Measurements from ENCODE around the gene MYO5A.
"Not testable (repeated sequence)": the region's sequence is repeated elsewhere in the genome, so short reads cannot be mapped to it uniquely, and the experiment has no call there.

The MYO5A gene

GRCh38 chr15:52528564-52529340 is at the start of gene MYO5A:
Gene MYO5A, minus strand, starts transcription at chr15:52528880. Its CDS starts 74 bp downstream, at chr15:52528806.
- peak; percentile 76 for DNase-seq

DNA sequence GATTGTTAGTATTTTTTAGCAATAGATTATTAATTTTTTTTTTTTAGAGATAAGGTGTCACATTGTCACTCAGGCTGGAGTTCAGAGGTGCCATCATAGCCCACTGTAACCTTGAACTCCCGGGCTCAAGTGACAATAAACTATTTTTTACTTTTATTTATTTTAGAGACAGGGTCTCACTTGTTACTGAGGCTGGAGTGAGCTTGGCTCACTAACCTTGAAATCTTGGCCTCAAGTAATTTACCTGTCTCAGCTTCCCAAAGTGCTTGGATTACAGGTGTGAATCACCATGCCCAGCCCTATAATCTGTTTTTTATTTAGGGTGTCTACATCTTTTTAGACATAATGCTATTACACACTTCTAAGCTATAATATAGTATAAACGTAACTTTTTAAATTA is 48.0 kb upstream of the MYO5A start:
- DNase-seq, result no peak

DNA sequence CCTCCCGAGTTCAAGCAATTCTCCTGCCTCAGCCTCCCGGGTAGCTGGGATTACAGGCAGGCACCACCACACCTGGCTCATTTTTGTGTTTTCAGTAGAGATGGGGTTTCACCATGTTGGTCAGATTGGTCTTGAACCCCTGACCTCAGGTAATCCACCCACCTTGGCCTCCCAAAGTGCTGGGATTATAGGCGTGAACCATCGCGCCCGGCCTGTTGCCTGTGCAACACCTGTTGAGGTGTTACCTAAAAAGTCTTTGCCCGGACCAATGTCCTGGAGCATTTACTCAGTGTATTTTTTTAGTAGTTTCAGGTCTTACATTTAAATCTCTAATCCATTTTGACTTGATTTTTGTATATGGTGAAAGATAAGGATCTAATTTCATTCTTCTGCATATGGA is 46.9 kb upstream of the MYO5A start:
- not testable (repeated sequence) for DNase-seq

DNA sequence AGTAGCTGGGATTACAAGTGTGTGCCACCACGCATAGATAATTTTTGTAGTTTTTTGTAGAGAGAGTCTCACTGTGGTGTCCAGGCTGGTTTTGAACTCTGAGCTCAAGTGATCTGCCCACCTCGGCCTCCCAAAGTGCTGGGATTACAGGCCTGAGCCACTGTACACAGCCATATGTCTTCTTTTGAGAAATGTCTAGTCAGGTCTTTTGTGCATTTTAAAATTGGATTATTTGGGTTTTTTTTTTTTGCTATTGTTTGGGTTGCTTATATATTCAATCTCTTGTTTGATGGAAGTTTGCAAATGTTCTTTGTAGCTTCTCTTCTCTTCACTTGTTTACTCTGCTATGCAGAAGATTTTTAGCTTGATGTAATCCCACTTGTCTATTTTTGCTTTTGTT is 46.4 kb upstream of the MYO5A start:
- no peak for DNase-seq

DNA sequence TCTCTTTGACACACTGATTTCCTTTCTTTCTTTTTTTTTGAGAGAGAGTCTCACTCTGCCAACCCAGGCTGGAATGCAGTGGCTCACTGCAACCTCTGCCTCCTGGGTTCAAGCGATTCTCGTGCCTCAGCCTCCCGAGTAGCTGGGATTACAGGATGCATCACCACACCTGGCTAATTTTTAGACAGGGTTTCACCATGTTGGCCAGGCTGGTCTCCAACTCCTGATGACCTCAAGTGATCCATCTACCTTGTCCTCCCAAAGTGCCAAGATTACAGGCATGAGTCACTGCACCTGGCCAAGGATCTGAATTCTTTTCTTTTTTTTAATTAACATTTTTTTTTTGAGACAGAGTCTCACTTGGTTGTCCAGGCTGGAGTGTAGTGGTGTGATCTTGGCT is 45.9 kb upstream of the MYO5A start:
- DNase-seq, result not testable (repeated sequence)

- peak; percentile 93 for DNase-seq
Measured at GRCh38 chr15:52568601-52569585, 40.2 kb upstream of the MYO5A start, which contains the start of gene ARPP19. Gene ARPP19, minus strand, starts transcription at chr15:52569030. Its CDS starts 138 bp downstream, at chr15:52568892.

GRCh38 chr15:52567871-52568600 is 39.4 kb upstream of the MYO5A start:
- DNase-seq, result peak; percentile 25

DNA sequence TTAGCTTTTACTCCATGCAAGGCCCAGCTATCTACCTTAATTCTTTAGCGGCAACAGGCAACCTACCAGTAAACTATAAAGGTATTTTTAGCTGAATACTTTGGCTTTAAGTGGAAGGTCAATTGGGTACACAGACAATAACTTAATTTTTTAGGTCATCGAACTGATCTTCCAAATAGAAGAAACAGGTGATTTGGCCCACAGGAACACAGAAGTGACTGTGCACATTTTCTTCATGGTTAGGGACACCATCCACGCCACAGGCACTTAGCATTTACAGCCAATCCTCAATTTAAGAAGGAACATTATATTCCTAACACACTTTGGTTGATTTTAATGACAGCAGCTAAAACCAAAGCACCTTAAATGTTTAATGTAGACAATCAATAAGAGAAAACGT is 38.2 kb upstream of the MYO5A start:
- DNase-seq, result no peak

DNA sequence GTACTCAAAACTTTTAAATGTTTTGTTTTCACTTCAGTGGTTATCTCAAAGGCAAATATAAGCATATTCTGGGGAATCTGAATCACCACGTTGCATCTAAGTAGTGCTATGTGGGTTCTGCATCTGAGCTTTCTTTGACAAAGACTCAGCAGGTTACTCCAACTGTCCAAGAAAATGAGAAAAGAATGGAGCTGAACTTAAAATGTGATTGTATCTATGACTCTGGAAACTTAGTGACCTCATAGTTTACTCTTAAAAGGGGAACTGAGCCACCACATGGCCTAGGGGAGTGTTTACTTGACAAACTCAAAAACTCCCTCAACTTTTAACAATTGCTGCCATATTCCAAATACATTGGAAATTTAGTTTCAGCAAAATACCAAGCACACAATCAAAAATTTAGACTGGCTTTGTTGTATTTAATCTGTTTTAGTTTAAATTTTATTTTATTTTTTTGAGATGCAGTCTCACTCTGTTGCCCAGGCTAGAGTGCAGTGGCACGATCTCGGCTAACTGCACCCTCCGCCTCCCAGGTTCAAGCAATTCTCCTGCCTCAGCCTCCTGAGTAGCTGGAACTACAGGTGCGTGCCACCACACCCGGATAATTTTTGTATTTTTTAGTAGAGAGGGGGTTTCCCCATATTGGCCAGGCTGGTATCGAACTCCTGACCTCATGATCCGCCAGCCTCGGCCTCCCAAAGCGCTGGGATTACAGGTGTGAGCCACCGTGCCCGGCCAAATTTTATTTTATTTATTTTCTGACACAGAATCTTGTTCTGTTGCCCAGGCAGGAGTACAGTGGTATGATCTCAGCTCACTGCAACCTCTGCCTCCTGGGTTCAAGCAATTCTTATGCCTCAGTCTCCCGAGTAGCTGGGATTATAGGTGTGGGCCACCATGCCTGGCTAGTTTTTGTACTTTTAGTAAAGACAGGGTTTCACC is 37.0 kb upstream of the MYO5A start:
- DNase-seq, result peak; percentile 5

DNA sequence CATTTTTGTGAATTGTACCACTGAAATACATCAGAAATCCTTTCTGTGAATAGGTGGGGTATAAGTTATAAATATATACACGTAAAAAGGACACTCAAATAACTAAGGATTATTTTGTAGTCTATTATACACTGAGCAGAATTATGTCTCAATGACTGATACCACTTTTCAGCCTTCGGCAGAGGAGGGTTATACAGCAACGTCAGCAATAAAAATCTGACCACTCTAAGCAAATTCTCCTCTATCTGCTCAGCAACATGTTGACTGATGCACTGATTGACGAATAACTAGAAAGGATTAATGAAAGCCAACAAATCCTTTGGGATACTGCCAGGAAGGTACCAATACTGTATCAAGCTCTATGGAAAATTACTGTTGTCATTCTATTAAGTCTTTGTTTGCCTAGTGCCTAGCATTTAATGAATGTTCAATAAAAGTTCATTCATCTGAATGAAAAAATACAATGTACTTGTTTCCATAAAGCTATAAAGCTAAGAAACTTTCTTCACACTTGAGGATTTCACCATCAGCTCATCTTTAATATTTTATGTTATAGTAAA is 34.9 kb upstream of the MYO5A start:
- DNase-seq, result no peak

- peak; percentile 29 for DNase-seq
Measured at GRCh38 chr15:52559575-52559974, 30.9 kb upstream of the MYO5A start.

DNA sequence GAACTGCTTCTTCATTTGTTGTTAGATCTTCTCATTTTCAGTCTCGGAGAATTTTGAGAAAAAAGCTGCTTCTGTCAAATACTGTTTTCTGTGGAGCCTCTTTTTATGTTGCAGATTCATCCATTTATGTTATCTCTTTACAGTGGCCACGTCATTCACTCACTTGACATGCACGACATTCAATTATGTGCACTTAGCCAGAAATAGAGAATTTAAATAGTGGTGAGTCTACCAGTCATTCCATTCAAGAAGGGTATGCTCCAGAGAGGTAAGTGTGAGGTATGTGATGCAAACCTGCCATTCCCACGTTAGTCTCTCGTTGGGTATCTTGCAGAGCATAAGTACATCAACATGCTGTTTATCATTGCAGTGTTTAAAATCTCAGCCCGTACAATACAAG is 30.3 kb upstream of the MYO5A start:
- no peak for DNase-seq

GRCh38 chr15:52558196-52558595 is 29.5 kb upstream of the MYO5A start:
- DNase-seq, result peak; percentile 57

DNA sequence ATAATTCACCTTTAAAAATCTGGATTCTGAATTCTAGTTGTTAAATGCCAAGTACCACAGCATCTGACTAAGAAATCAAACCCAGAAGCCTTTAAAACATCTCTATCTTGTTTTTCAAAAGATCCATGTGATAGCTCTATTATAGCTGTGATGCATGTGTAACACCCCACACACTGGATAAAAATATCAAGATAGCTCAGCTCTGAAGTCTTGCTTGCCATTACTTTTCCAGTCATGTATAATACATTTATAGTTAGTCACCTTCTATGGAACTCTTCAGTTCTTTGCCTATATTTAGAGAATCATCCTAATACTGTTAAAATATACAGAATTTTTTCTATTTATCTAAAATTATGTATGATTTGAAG is 28.6 kb upstream of the MYO5A start:
- DNase-seq, result peak; percentile 8

GRCh38 chr15:52556524-52557273 is 28.0 kb upstream of the MYO5A start:
- no peak for DNase-seq

DNA sequence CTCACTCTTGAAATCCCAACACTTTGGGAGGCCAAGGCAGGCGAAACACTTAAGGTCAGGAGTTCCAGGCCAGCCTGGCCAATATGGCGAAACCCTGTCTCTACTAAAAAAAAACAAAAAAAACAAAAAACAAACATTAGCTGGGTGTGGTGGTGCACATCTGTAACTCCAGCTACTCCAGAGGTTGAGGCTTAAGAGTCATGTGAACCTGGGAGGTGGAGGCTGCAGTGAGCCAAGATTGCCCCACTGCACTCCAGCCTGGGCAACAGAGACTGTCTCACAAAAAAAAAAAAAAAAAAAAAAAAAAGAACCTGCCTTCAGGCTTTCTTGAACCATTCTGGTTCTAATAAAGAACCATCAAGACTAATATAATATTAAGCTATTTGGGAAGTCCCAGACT is 23.6 kb upstream of the MYO5A start:
- DNase-seq, result no peak

DNA sequence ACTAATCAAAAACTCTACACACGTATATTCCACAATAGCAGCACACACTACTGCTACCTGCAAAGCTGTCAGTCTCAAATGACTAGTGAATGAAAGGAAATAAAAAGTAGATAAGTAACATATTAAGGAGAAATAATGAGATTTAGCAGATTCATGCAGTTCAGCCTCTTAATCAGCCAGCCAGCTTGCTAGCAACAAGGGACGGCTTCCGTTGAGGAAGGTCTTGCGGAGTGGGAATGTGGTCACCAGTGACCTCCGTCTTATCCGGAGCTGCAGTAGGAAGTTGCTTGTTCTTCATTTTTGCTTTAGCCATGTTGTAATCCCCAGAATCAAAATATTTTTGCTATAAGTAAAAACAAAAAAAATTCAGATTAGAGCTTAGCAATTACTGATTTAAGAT is 23.1 kb upstream of the MYO5A start:
- DNase-seq, result no peak

- not testable (repeated sequence) for DNase-seq
Measured at GRCh38 chr15:52551186-52551585, 22.5 kb upstream of the MYO5A start.

DNA sequence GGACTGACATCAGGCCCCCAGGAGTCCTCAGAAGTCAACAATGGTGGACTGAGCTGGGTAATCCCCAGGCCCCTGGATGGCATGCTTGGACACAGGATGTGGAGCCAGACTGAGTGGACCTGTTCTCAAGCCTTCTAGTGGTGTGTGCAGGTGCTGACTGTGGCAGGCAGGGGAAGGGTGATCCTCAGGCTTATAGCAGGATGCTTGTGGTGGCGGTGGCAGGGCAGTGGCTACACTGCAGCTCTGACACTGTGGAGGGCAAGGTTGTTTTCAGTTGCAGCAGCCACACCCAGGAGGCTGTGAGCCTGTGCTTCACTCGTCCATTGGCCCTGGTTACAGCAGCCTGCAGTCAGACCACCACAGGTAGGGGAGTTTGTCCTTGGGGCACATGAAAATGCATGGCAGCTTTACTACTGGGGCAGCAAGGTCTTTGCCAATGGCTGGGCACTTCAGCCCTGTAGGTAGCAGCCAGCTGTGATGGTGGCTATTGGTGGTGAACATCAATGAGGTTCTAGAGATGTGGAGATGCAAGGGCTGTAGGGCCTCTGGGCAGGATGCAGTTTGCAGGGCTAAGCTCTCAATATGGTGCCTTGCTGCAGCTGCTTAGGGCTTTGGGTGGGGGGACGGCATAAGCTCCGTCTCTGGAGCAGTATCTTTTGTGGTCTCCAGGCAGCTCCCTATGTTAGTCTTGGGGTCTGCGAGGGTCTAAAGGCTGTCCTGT is 17.5 kb upstream of the MYO5A start:
- no peak for DNase-seq

- no peak for DNase-seq
Measured at GRCh38 chr15:52540374-52541012, 11.8 kb upstream of the MYO5A start.

Data from fibroblast of skin of right biceps (primary cell).